Stimulated activated CD4-positive, alpha-beta T cell treated with anti-CD3 and anti-CD28 coated beads, Interleukin-12 subunit alpha, Interleukin-12 subunit beta, amount 100 ng/mL, for 24 hours (primary cell): ENCODE data around the gene TRAF3.
A peak's percentile ranks its signal among the peaks of the same experiment; 100 is the strongest.
"Not testable (repeated sequence)": the region's sequence is repeated elsewhere in the genome, so short reads cannot be mapped to it uniquely, and the experiment has no call there.

ENCODE experiments used
- DNase-seq, 2 experiments: peaks; one replicate each; pipeline ENCODE4 v3.0.0-alpha.2; 2020; ENCODE audit warnings: low read depth in 2 of 2

The TRAF3 gene

DNA sequence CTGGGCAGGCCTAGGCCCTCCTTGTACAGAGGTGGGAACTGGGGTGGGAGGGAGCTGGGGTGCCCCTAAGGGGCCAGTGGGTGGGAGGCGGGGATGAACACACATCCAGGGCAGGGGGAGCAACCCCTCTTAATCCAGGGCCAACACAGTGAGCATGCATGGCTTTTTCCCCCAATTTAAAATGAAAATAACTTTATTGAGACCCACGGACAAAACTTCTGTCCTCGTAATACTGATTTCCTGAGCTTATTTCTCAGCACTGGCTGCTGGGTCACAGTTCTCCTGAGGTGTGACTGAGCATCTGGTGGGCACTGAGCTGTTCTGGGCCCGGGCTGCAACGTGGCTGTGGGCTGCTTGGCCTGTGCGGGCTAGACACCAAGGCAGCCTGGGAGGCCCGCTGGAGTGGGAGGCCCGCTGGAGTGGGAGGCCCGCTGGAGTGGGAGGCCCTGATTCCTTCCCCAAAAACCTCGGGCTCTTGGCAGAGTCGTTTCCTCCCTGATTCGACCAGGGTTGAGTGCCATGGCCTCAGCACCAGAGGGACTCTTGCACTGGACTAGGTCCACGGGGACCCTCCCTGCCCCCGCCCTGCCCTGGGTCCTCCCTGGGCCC, 24.9 kb upstream of the TRAF3 start:
- DNase-seq = no peak

DNA sequence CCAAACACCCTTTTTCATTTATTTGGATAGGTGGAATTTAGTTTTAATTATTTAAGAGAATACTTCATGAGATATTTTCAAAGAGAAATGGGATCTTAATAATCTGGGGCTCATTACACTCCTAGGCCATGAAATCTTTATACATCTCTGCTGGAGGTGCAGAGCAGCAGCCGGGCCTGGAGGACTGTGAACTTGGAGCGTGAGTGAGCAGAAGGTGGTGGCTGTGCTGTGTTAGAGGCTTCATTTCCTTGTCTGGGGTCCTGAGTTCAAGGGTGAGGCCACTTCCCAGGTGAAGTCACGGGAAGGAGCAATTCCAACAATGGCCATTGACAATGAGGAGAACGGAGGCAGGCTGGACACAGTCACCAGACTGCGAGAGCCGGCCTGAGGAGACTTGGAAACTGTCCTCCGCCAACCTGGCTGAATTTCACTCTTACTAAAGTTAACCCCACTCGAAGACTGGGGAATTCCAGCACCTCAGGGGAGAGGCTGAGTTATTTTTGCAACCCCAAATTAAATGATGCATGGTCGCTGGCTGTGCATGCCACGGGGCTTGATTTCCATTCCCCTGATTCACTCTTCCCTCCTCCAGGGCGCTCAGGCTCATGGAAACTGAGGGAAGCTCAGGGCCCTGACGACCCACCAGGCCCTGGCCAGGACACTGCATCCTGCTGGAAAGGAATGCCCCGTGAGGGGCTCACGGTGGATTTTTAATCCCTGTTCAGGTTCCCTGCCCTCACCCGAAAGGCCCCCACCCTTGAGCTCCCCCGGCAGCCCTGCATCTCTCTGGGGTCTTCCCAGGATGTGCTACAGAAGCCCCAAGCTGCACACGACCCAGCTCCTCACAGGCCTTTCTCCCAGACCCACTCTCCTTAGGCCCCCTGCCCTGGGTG, 22.6 kb upstream of the TRAF3 start:
- DNase-seq = no peak

DNA sequence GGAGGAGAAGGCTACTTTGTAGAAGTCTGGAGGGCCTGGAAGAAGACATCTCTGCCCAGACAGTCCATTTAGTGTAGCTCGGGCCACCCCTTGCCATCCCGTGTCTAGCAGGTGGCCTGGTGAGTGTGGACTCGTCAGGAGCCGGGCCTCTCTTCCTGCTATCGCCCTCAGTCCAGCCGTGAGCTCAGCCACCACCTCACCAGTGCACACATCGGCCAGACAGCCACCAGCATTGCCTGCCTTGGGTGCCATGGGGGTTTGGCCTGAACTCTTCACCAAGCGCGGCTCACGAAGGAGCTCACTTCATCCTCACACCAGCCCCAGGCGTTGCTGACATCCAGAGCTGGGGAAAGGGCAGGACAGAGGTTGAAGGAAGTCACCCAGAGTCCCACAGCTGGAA, 19.6 kb upstream of the TRAF3 start:
- DNase-seq = no peak

DNA sequence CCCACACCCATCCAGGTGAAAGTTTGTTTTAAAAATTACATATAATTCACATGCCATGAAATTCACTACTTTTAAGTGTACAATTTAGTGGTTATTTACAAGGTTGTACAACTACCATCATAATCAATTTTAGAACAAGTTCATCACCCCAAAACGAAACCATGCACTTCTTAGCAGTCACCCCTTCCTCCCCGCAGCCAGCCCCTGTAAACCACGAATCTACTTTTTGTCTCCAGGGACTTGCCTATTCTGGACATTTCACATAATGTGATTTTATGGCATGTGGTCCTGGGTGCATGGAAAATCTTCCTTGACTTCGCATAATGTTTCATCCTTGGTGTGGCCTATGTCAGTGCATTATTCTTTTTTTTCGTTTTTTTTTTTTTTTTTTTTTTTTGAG, 19.2 kb upstream of the TRAF3 start:
- DNase-seq = no peak

DNA sequence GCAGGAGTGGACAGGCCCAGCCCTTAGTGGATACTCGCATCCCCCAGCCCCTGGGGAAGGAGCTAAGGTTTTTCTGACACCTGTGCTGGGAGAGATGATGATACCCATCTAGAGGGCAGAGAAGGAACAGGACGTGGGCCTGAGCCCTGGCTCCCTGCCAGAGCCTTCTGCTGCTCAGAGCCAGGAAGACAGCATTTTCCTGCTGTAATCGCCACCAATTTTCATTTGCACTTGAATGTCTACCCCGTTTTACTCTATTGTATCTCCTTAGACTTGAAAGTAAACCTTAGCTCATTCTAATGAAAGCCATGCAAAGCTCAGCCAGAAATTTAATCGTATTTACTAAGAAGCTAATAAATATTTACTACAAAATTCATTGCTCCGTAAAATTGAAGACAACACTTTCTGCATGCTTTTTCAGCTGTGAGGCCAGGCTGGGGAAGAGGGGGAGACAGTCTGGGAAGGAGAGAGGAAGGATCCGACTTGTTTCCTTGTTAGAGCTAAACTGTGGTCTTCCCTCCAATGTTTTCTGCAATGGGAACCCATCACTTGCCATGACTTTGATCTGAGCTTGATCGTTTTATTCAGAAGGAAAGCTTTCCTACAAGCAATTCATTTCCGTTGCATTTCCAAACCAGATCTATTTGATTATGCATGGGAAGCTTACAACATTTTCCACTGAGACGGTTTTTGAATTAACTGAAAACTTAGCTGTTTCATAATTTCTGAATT, 17.6 kb upstream of the TRAF3 start:
- DNase-seq = no peak

DNA sequence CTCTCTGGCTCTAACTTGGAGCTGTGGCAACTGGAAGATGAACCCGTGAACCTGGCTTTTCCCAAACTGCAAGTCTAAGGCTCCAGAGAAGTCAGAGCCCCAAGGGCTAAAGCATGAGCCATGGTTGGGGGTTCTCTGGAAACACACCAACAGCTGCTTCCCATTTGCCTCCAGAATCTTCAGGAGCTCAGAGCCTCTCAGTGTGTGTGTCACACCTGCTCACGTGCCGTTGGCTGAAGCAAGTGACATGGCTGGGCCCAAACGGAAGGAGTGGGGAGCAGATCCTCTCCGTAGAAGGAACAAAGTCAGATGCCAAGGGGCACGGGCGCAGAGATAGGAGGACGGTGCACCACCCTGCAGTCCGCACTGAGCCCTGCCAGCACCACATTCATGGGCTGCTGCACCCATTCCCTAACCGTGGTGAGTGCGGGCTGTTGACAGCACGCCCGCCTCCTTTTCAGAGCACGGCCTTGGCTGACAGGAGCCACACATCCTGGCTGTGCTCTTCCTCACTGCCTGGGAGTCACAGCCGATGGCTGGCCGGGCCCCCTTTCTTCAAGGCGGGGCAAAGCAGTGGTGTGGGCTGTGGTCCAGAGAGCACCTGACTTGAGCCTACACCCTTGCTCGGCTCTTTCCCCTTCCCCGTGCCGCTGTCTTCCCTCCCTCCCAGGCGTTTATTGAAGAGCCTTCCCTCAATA, 16.6 kb upstream of the TRAF3 start:
- DNase-seq = no peak

DNA sequence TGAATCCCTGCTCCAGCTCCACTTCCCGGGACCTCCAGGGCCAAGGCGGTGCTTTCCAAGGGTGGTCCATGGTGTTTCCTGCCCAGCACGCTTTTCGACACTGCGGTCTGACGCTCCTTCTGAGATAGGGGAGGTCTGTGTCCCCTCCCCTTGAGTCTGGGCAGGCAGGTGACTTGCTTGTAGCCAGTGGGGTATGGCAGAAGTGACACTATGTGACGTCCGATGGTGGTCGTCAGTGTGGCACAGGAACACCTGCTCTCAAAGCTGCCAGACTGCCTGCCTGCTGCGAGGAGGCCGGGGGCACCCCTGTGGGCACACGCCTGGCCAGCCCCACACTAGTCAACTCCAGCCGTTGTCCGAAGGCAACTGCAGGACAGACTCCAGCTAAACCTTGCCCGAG, 16.0 kb upstream of the TRAF3 start:
- DNase-seq = no peak

DNA sequence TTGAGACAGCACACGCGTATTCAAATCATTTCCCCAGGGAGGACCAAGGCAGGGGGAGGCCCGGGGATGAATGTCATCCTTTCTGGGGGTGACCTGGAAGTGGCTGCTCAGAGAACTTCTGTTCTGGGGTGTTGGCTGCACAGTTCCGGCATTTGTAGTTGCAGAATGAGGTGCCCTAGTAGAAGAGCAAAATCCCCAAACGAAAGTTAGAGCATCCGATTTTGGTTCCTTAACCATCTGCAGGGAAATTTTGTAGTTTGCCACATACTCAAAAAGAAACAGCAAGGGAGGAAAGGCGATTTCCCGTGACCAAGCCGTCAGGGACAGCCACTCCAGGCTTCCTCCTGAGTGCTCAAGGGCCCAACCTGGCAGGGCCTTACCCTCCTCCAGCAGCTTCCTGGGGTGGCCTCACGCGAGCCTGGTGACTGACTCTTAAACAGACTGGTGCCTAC, 13.0 kb upstream of the TRAF3 start:
- DNase-seq = no peak

DNA sequence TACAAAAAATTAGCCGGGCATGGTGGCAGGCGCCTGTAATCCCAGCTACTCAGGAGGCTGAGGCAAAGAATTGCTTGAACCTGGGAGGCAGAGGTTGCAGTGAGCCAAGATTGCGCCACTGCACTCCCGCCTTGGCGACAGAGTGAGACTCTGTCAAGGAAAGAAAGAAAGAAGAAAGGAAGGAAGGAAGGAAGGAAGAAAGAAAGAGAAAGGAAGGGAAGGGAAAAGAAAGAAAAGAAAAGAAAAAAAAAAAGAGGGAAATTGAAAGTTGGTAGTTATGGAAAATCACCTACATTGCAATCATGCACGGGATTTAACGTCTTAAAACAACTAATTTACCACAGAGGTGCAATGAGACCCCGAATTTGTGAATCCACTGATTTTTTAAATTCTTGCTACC, 11.5 kb upstream of the TRAF3 start:
- DNase-seq = not testable (repeated sequence)

DNA sequence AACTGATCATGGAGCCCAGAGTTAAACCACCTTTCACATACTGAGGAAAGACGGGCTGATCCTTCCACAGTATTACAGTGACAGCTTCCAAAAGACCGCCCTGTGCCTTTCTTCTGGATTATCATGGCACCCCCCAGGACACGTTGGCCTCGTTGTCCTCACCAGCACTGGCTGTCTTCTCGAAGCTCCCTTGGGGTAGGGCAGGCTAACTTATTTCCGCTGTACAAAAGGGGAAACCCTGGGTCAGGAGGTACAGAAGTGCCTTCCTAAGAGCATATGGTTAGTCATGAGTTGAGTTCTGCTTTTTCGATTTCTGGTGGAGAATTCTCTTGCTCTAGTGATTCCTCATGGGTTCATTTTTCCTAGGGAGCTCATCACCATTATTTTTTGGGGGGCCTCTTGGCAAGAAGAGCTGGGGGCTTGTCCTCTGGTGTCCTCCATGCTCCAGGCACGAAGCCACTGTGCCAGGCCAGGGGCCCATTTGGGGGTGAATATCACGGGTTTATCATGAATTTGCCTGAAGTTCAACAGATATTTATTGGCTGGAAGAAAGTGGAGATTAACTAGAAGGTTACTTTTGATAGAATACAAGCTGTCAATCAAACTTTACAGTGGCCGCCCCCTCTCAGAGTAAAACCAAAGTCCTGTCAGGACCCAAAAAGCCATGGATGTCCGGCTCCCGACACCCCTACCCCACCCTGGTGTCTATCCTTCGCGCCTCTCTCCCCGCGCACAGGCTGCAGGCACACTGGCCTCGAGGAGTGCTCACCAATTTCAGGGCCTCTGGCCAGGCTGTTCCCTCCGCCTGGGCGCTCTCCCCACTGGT, 8.8 kb upstream of the TRAF3 start:
- no peak for DNase-seq

DNA sequence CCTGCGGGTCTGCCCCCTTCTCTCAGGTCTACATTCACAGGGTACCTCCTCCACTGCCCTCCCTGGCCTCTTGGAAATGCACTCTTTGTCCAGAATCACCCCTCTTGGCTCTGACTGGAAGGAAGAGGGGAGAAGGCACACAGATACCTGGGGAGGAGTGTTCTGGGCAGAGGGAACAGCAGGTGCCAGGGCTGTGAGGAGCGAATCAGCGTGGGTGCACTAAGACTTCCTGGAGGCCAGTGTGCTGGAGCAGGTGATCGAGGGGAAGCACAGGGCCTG, 8.3 kb upstream of the TRAF3 start:
- no peak for DNase-seq

DNA sequence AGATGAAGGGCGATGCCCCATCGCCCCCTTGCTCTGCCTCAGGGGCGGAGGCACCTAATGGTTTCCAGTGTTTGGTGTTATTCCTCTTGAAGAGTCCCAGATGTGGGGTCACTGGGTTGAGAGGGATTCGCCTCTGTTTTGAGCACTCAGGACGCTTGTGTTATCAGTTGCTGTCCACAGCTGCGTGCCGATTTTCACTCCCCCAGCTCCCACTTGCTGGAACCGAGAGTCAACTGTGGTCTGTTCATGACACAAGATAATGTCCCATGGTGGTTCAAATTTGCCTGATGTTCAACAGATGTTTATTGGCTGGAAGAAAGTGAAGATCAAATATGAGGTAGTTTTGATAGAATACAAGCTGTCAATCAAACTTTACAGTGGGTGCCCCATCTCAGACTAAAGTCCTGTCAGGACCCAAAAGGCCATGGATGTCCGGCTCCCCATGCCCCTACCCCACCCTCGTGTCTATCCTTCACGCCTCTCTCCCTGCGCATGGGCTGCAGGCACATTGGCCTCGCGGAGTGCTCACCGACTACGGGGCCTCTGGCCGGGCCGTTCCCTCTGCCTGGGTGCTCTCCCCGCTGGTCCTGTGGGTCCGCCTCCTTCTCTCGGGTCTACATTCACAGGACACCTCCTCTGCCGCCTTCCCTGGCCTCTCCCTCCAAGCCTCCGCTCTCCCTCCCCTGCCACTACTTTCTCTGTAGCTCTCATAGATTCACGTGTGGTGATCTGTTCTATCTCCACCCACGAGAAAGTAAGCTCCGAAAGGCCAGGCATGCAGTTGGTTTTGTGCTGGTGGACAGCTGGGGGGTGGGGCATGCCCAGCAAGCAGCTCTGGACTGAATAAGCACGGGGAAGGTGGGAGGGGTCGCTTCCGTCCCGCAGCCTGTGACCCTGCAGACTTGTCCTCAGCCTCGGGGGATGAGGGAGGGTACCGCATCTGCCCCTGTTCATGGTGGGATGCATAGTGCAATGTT, 6.8 kb upstream of the TRAF3 start:
- no peak for DNase-seq

DNA sequence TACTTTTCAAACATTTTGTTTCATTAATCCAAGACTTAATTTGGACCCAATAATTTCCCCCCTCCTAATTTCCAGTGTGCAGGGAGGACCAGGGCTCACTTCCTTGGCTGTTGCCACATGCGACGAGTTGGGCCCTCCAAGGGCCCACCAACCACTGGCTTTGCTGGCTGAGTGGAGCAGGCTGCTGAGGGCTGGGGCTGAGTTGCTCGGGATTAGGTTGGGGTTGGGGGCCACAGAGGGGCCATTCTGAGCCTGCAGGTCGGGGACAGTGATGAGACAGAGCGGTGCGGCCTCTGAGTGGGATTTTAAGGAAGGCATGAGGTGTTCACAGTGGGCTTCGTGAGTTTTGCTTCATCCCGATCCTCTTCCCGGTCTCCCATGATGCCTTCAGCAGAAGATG, 6.1 kb upstream of the TRAF3 start:
- DNase-seq = no peak

DNA sequence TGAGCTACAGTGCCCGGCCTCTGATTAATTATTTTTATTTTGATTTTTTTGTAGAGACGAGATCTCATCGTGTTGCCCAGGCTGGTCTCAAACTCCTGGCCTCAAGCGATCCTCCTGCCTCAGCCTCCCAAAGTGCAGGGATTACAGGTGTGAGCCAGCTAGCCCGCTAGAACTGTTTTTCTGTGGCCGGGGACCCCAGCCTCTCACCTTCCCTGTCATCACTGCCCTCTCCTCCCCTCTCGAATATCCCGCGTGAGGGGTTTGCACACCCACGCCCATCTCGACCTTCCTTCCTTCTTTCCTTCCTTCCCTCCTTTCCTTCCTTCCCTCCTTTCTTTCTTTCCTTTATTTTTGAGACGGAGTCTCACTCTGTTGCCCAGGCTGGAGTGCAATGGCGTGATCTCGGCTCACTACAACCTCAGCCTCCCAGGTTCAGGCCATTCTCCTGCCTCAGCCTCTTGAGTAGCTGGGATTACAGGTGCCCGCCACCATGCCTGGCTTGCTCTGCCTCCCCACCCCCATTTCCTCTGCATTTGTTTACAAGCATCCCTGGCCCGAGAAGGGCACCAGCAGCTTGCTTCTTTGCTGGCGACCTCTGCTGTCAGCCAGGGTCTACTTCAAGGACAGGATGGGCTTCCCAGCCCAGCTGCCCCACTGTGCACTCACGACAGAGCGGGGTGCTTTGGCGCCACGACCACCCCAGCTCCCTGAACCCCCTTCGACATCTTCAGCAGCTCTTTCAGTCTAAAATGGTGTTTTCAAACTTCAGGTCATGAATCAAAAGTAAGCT, 4.3 kb upstream of the TRAF3 start:
- no peak for DNase-seq

DNA sequence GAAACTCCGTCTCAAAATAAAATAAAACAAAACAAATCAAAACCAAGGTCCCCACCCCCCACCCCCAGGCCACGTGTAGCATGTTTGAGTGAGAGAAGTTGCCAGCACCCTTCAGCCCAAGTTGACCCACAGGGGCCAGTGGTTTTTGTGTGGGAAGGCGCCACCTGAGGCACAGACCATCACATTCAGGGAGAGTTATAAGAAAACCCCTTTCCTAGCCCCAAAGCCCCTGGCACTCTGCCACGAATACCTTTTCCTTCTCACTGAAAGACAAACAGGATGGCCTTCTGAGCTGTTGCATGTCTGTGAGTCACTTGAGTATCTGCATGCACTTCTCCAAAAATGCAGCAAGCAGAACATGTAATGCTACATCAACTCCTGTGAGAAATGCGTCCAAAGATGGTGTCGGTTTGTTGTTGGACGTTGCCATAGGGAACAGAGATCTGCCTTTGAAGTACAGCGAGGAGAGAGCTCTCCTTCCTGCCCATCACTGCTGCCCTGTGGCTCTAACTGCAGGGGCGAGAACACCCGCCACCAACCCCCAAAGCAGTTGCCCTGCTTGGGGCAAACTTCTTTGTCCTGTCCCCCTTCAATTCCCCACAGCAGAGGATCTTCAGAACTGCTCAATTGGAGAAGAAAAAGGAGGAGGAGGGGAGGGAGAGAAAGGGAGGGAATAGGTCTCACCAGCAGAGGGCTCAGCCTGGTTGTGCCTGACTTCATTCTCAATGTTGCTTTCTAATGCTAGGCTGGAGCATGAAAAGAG, 2.7 kb upstream of the TRAF3 start:
- DNase-seq = peak; percentile 29 to 34

DNA sequence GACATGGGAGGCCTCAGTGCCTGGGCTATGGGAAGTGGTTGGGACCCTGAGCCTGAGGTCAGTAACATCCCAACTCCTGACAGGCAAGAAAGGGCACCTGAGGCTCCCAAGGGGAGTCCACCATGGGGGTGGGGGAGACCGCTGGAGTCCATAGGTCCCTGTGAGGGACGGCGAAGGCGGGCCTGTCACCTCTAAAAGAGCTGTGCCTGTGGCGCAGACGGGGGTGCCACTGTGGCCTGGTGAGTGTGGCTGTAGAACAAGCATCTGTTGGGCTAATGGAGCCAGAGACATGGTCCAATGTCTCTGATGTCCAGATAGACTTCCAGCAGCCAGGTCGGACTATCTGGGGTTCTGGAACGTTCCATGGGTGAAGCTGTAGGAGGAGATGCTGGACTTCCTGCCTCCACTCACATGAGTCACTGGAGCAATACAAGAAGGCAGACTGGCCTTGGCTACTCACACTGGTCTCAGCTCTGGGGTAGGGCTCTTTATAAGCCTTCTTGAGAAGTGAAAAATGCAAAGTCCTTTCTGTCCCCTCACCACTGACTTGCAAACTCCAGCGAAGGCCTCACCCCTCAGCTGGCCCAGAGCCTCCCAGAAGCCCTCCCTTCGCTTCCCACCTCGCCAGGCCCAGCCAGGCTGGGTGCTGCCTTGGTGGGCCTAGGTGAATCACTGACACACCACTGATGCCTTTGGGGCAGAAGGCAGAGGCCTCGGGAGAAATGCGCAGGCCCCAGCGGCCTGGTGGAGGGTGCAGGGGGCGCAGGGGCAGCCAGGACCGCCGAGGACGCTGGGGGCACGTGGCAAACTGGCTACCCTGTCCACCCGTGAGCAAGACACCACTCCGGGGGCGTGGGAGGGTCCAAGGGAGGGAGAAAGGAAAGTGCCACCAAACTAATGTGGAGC, 1.1 kb upstream of the TRAF3 start:
- no peak for DNase-seq

DNA sequence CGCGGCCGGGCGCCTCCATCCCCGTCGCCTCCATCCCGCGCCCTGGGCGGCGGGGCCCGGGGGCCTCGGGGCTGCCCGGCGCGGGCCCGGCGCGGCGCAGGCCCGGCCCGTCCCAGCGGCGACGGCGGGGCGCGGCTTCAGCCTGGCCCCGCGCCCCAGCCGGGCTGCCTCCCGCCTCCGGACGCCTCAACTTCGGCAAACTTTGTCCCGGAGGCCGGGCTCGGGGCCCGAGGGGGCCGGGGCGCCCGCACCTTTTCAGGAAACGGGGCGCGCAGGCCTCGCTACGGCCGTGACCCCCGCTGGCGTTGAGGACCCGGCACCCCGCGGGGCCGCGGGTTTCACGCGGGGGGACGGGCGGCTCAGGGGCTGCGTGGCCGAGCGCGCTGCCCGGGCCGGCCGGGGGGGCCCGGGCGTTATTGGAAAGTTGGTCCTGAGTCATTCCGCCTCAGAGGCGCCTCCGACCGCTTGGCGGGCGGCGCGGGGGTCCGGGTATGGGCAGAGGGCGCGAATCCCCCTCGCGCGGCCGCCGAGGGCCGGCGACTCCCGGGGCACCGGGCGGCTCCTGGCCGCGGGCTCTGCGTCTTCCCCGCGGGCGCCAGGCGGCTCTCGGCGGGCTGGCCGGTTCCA, 575 bp downstream of the TRAF3 start:
- no peak for DNase-seq
